K562 (cell line): ENCODE results near the gene HSDL1. TPM values are rescaled to one million over a fixed set of nuclear protein-coding genes. Genes with fewer than 3 reads are reported as not detected.

Experiments used
- ATAC-seq: fragments of 200-7000 bp; cut with Tn5 transposase; 3 replicates; pipeline ENCODE4 v1.9.1; 2020; ENCODE audit warnings: moderate library complexity
- BruUV-seq: library from RNA; stranded (reverse); fragments of 400-500 nt; replicated peaks from 2 replicates; lab custom pipeline; 2021; lab: Mats Ljungman, UMichigan
- CTCF ChIA-PET: fragments of 300-600 bp; formaldehyde crosslinking; extraction: SDS; loops from one replicate; lab custom pipeline; 2021; ENCODE audit warnings: low intra/inter-chr PET ratio; lab: Yijun Ruan, JAX
- POLR2A ChIA-PET: fragments of 300-600, 350-650 bp; sonication (Branson Sonifier 250); formaldehyde crosslinking; extraction: SDS; loops from one replicate; lab custom pipeline; 2021; ENCODE audit warnings: antibody characterized with exemption, inconsistent platforms; lab: Yijun Ruan, JAX
- DNase-seq, 4 experiments: peaks; one replicate each; pipeline versions ENCODE4 v3.0.0 to v3.0.0-alpha.2; 2011 to 2018; ENCODE audit warnings: low spot score in 3 of 4, mixed read lengths in 3 of 4; ENCODE audit errors: extremely low read depth in 1 of 4
- FAIRE-seq: peaks from 2 replicates; lab custom pipeline; 2011; peaks lifted over from hg19 to GRCh38; lab: Jason Lieb, UNC
- H2AFZ ChIP-seq: 2 replicates; pipeline ENCODE4 v1.6.0; 2011; ENCODE audit warnings: low read depth, low read length, control low read depth, inconsistent platforms
- H3K27ac ChIP-seq: fragments of 200-600 bp; 3 replicates; pipeline ENCODE4 v1.8.0; 2011; ENCODE audit warnings: low read depth, mild to moderate bottlenecking, control low read depth, inconsistent platforms, low read length, moderate library complexity, mixed read lengths; ENCODE audit errors: extremely low read depth
- H3K27me3 ChIP-seq, 2 experiments: fragments of 300-600 bp in 1 of 2; 2 replicates in 1 of 2; 3 replicates in 1 of 2; pipeline versions ENCODE4 v1.6.0 to v1.8.0; 2011; ENCODE audit warnings: inconsistent platforms in 2 of 2, low read length in 2 of 2, mild to moderate bottlenecking in 1 of 2, mixed read lengths in 1 of 2, moderate library complexity in 1 of 2; ENCODE audit not compliant: control insufficient read depth in 2 of 2, insufficient read depth in 2 of 2
- H3K36me3 ChIP-seq: fragments of 300-600 bp; 3 replicates; pipeline ENCODE4 v1.8.0; 2011; ENCODE audit warnings: mild to moderate bottlenecking, low read length, inconsistent platforms; ENCODE audit not compliant: control insufficient read depth, insufficient read depth
- H3K4me1 ChIP-seq, 2 experiments: fragments of 200-600 bp in 1 of 2; replicated peaks in 1 of 2; 2 replicates in 1 of 2; 3 replicates in 1 of 2; pipeline versions ENCODE4 v1.5.1 to v1.8.0; 2011; ENCODE audit warnings: inconsistent platforms in 2 of 2, low read length in 2 of 2, mild to moderate bottlenecking in 1 of 2, mixed read lengths in 1 of 2, moderate library complexity in 1 of 2; ENCODE audit not compliant: control insufficient read depth in 2 of 2, insufficient read depth in 2 of 2
- H3K4me2 ChIP-seq: 2 replicates; pipeline ENCODE4 v1.6.1; 2011; ENCODE audit warnings: low read length, control low read depth, inconsistent platforms, mixed read lengths; ENCODE audit not compliant: insufficient read depth
- H3K4me3 ChIP-seq: fragments of 200-600 bp; sonication (generic), shearing (Covaris generic); 2 replicates; pipeline ENCODE4 v1.5.1; 2016; ENCODE audit warnings: control low read depth, inconsistent platforms
- H3K79me2 ChIP-seq: fragments of 200-600 bp; 3 replicates; pipeline ENCODE4 v1.8.0; 2011; ENCODE audit warnings: low read length, inconsistent platforms; ENCODE audit not compliant: control insufficient read depth, insufficient read depth
- H3K9ac ChIP-seq, 2 experiments: 2 replicates each; pipeline versions ENCODE4 v1.6.0 to v1.6.1; 2011; ENCODE audit warnings: low read depth in 2 of 2, low read length in 2 of 2, control low read depth in 1 of 2, inconsistent platforms in 1 of 2, mild to moderate bottlenecking in 1 of 2, mixed read lengths in 1 of 2; ENCODE audit not compliant: insufficient read depth in 1 of 2
- H3K9me1 ChIP-seq: one replicate; pipeline ENCODE4 v1.6.0; 2011; ENCODE audit warnings: inconsistent platforms, mild to moderate bottlenecking, low read length, moderate library complexity; ENCODE audit not compliant: control insufficient read depth, insufficient read depth
- H3K9me3 ChIP-seq: replicated peaks from 2 replicates; pipeline ENCODE4 v1.5.1; 2011; ENCODE audit warnings: low read depth, low read length, inconsistent platforms; ENCODE audit not compliant: control insufficient read depth, insufficient read depth
- H4K20me1 ChIP-seq: replicated peaks from 2 replicates; pipeline ENCODE4 v1.6.1; 2011; ENCODE audit warnings: low read length, inconsistent platforms, mixed read lengths; ENCODE audit not compliant: control insufficient read depth, insufficient read depth
- MTA1 ChIP-seq: fragments of 450-650 bp; IDR thresholded peaks from 2 replicates; pipeline ENCODE4 v1.6.1; 2017; ENCODE audit warnings: borderline replicate concordance
- TFE3 ChIP-seq: fragments of 450-650 bp; formaldehyde crosslinking; IDR thresholded peaks from 2 replicates; pipeline ENCODE4 v1.4.0; 2020; ENCODE audit warnings: mild to moderate bottlenecking, mixed read lengths
- ZBTB49 ChIP-seq: sonication (generic); formaldehyde crosslinking; IDR thresholded peaks from 2 replicates; pipeline ENCODE4 v1.8.0; 2022; ENCODE audit warnings: missing genetic modification reagents, mild to moderate bottlenecking, borderline replicate concordance
- WGBS: fragments of 100-300 bp; shearing (Covaris generic); methylation state at CpG from one replicate; pipeline ENCODE4 v1.1.6; 2016; ENCODE audit warnings: low coverage, mixed read lengths; ENCODE audit not compliant: insufficient coverage; ENCODE audit errors: missing lambda C conversion rate; 5-methylcytosine and 5-hydroxymethylcytosine counted together
- in situ Hi-C: fragments of 300-500 bp; cut with MboI; formaldehyde crosslinking; loops from 4 replicates; pipeline ENCODE4 v1.15.0; 2018; ENCODE audit warnings: inconsistent platforms, mixed read lengths
- intact Hi-C: fragments of 100-400 bp; cut with micrococcal nuclease; formaldehyde crosslinking; loops from 2 replicates; pipeline ENCODE4 v1.14.2; 2022
- polyA plus RNA-seq, 8 experiments: library from polyadenylated mRNA; depleted of rRNA in 4 of 8; stranded (reverse) in 5 of 8; unstranded in 3 of 8; fragments of >200 nt; fragmentation: Nextera tagmentation in 2 of 8; fragmentation: Illumina TruSeq in 1 of 8; extraction: Ambion mirVana in 2 of 8; extraction: Trizol in 1 of 8; gene quantifications; 2 replicates each; pipeline versions ENCODE4 v1.2.1 to v1.2.3, GENCODE V29; 2011 to 2014; ENCODE audit warnings: inconsistent platforms in 1 of 8, missing spikeins in 1 of 8
- total RNA-seq, 7 experiments: library from RNA; depleted of rRNA in 6 of 7; stranded (reverse); fragments of >200 nt in 6 of 7; fragmentation: Illumina TruSeq in 2 of 7; extraction: Trizol in 2 of 7; gene quantifications; 2 replicates each; pipeline versions ENCODE4 v1.2.1 to v1.2.3, GENCODE V29; 2011 to 2021; ENCODE audit warnings: low replicate concordance in 1 of 7

HSDL1 gene
- total and polyA plus RNA-seq, 9 of the 15 experiments (the other 6 are each of a cell fraction or from before 2014, with no cell fraction given): 14.8 to 41.2 (median 27.7) TPM

- no peak overlapping the region for H3K27ac ChIP-seq
- ATAC-seq: no peak
- intact Hi-C loops (no loop called here), in situ Hi-C loops (no loop called here)
- H4K20me1 ChIP-seq: no peaks in the 10 kb centered on the region
- no peak overlapping the region for H3K9ac ChIP-seq
- H3K27me3 ChIP-seq: no peaks in the 10 kb centered on the region
- no peak for FAIRE-seq
- H3K9me1 ChIP-seq: no peaks in the 10 kb centered on the region
- WGBS: 85% methylated on average over 15 of the region's 16 CpGs
- CTCF ChIA-PET: no interaction called here
- H3K4me3 ChIP-seq: no peak overlapping the region
- POLR2A ChIA-PET: interaction anchor here (0.5 to 0.7 kb wide), 2 partner anchors 15 to 177 kb away, joined by 3 read pairs; no protein-coding TSS in a partner anchor
- DNase-seq: no peak
- H3K9me3 ChIP-seq: no peaks in the 10 kb centered on the region
- H3K79me2 ChIP-seq: no peaks in the 10 kb centered on the region
- H3K4me1 ChIP-seq: no peaks in the 10 kb centered on the region; a peak in 1 of 5 replicates
- H3K4me2 ChIP-seq: no peak overlapping the region
- BruUV-seq: no TSS peak
- H3K36me3 ChIP-seq: peaks cover 96% of the 10 kb centered on the region
- TF ChIP-seq TFE3 (CRISPR knock-in tag): peak; percentile 62
- no peak for TF ChIP-seq MTA1
- TF ChIP-seq ZBTB49: no peak
- no peak overlapping the region for H2AFZ ChIP-seq
These were observed 51.7 kb downstream of the HSDL1 start for GRCh38 chr16:84093120-84093878.
